Measurements from ENCODE around the gene CLCN5.

CLCN5 gene

DNA sequence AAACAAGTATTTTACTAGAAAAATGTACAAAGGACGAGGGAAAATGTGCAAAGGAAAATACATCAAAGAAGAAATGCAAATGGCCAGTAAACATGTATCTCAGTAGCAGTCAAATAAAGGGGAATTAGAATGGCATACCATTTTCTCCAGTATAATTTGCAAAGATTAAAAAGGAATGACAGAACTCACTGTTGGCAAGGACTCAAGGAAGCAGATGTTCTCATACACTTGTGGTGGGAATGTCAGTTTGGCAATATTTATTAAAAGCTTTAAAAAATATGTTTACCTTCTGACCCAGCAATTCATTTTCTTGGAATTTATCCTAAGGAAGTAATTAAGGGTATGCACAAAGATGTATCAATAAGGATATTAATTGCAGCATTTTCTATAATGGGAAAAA, 7.6 kb downstream of the CLCN5 start:
- H3K4ac ChIP-seq (ENCODE audit: low read length): no peak overlapping the region
- H3K9ac ChIP-seq (ENCODE audit: low read depth, low read length, poor library complexity): no peak overlapping the region
- no peak overlapping the region for H3K18ac ChIP-seq (ENCODE audit: low read length)
- no peaks in the 10 kb centered on the region for H3K4me1 ChIP-seq (ENCODE audit: control insufficient read depth in 2 of 2, insufficient read depth in 1 of 2, low read depth in 1 of 2, low read length in 2 of 2)
- no peaks in the 10 kb centered on the region for H3K36me3 ChIP-seq (replicated peaks in 1 of 2; ENCODE audit: control insufficient read depth in 2 of 2, insufficient read depth in 2 of 2, low read length in 2 of 2)
- no peak overlapping the region for H3K4me3 ChIP-seq (ENCODE audit: low read length in 2 of 2)
- H3K14ac ChIP-seq (ENCODE audit: low read length): no peak overlapping the region
- no peak overlapping the region for H2BK15ac ChIP-seq (ENCODE audit: low read length)
- no peaks in the 10 kb centered on the region for H3K27me3 ChIP-seq (ENCODE audit: control insufficient read depth in 3 of 3, insufficient read depth in 3 of 3, low read depth in 1 of 3, low read length in 3 of 3)
- H3K23ac ChIP-seq (ENCODE audit: low read depth, low read length, poor library complexity): no peak overlapping the region
- H3K79me1 ChIP-seq (ENCODE audit: low read depth, low read length): no peaks in the 10 kb centered on the region
- H3K9me3 ChIP-seq (replicated peaks in 1 of 2; ENCODE audit: control insufficient read depth in 2 of 2, insufficient read depth in 1 of 2, low read depth in 1 of 2, low read length in 2 of 2): no peaks in the 10 kb centered on the region
- no peak overlapping the region for H2AK5ac ChIP-seq (ENCODE audit: low read depth, low read length)
- no peak overlapping the region for H3K27ac ChIP-seq (replicated peaks; ENCODE audit: low read length)
- H4K91ac ChIP-seq (ENCODE audit: low read depth, low read length, poor library complexity): no peak overlapping the region
- H3K4me2 ChIP-seq (ENCODE audit: insufficient read depth, low read length, poor library complexity, severe bottlenecking): no peak overlapping the region
- no peak overlapping the region for H4K8ac ChIP-seq (ENCODE audit: low read depth, low read length)
- no peak overlapping the region for H2AFZ ChIP-seq (ENCODE audit: low read length)
- H2BK120ac ChIP-seq (ENCODE audit: low read depth, low read length): no peak overlapping the region
- no peak overlapping the region for H2BK5ac ChIP-seq (ENCODE audit: low read length)
- no peak overlapping the region for H2BK12ac ChIP-seq (ENCODE audit: low read length)
- WGBS, 2 donors (ENCODE audit: extremely low coverage in 2 of 2, insufficient read length in 2 of 2, insufficient replicate concordance in 1 of 2): no CpG with 5 or more reads among the region's 1 CpG
- no peak for DNase-seq (ENCODE audit: low spot score)

DNA sequence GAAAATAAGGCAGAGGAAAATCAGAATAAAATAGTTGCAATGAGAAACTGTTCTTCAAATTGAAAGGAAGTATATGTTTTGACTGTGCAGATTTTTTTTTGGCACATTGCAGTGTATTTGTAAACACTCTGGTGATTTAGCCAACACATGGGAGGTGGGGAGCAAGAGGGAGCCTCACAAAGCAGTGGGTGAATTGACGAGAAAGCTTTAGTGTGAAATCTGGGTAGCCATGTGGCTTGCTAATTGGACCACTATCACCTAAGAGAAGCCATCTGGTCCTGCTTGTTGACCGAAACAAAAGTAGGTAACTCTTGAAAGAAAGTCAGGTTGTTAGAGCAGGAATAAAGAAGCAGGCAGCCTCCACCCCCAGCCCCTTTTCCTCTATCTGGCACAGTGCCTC, 10.4 kb downstream of the CLCN5 start:
- Histone ChIP-seq H3K79me1 (ENCODE audit: low read depth, low read length) (no peaks in the 10 kb centered on the region), H3K18ac (ENCODE audit: low read length) (no peak overlapping the region)
- WGBS, 2 donors (ENCODE audit: extremely low coverage in 2 of 2, insufficient read length in 2 of 2, insufficient replicate concordance in 1 of 2): no CpG with 5 or more reads among the region's 2 CpGs

DNA sequence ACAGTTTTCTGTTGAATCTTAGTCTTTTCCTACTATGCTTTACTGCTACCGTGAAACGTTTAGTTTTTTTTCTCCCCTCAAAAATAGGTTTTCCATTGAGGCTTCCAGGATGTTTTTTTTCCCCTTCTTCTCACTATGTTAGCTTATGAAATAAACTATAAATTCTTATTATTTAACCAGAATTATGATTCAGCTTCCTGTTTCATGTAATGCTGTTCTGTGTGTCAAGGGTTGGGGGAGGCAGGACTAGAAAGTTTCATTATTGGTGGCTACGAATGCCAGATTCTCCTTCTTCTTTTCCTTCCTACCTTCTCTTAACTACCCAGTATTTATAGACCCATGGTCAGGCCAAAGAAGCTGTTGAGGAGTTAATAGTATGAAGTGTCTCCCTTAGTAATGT, 11.8 kb downstream of the CLCN5 start:
- Histone ChIP-seq H3K4me1 (ENCODE audit: control insufficient read depth in 2 of 2, insufficient read depth in 1 of 2, low read depth in 1 of 2, low read length in 2 of 2) (no peaks in the 10 kb centered on the region), H3K18ac (ENCODE audit: low read length) (no peak overlapping the region), H3K14ac (ENCODE audit: low read length) (no peak overlapping the region), H2BK5ac (ENCODE audit: low read length) (no peak overlapping the region), H2BK15ac (ENCODE audit: low read length) (no peak overlapping the region), H2BK12ac (ENCODE audit: low read length) (no peak overlapping the region), H3K9me3 (replicated peaks in 1 of 2; ENCODE audit: control insufficient read depth in 2 of 2, insufficient read depth in 1 of 2, low read depth in 1 of 2, low read length in 2 of 2) (no peaks in the 10 kb centered on the region), H3K36me3 (replicated peaks in 1 of 2; ENCODE audit: control insufficient read depth in 2 of 2, insufficient read depth in 2 of 2, low read length in 2 of 2) (no peaks in the 10 kb centered on the region), H3K9ac (ENCODE audit: low read depth, low read length, poor library complexity) (no peak overlapping the region), H3K4me2 (ENCODE audit: insufficient read depth, low read length, poor library complexity, severe bottlenecking) (no peak overlapping the region), H4K8ac (ENCODE audit: low read depth, low read length) (no peak overlapping the region), H2AFZ (ENCODE audit: low read length) (no peak overlapping the region), H3K79me1 (ENCODE audit: low read depth, low read length) (no peaks in the 10 kb centered on the region), H3K27me3 (ENCODE audit: control insufficient read depth in 3 of 3, insufficient read depth in 3 of 3, low read depth in 1 of 3, low read length in 3 of 3) (no peaks in the 10 kb centered on the region), H3K27ac (replicated peaks; ENCODE audit: low read length) (no peak overlapping the region), H3K4ac (ENCODE audit: low read length) (no peak overlapping the region), H2BK120ac (ENCODE audit: low read depth, low read length) (no peak overlapping the region), H4K91ac (ENCODE audit: low read depth, low read length, poor library complexity) (no peak overlapping the region), H2AK5ac (ENCODE audit: low read depth, low read length) (no peak overlapping the region), H3K23ac (ENCODE audit: low read depth, low read length, poor library complexity) (no peak overlapping the region), H3K4me3 (ENCODE audit: low read length in 2 of 2) (no peak overlapping the region)
- WGBS, 2 donors (ENCODE audit: extremely low coverage in 2 of 2, insufficient read length in 2 of 2, insufficient replicate concordance in 1 of 2): no CpG with 5 or more reads among the region's 3 CpGs
- no peak for DNase-seq (ENCODE audit: low spot score)

More for the DNA sequence above, 10.4 kb downstream of the CLCN5 start:
- H2BK120ac ChIP-seq (ENCODE audit: low read depth, low read length): no peak overlapping the region
- DNase-seq (ENCODE audit: low spot score): no peak
- no peak overlapping the region for H2BK15ac ChIP-seq (ENCODE audit: low read length)
- H3K14ac ChIP-seq (ENCODE audit: low read length): no peak overlapping the region
- no peaks in the 10 kb centered on the region for H3K9me3 ChIP-seq (replicated peaks in 1 of 2; ENCODE audit: control insufficient read depth in 2 of 2, insufficient read depth in 1 of 2, low read depth in 1 of 2, low read length in 2 of 2)
- H3K9ac ChIP-seq (ENCODE audit: low read depth, low read length, poor library complexity): no peak overlapping the region
- no peak overlapping the region for H3K27ac ChIP-seq (replicated peaks; ENCODE audit: low read length)
- no peak overlapping the region for H3K23ac ChIP-seq (ENCODE audit: low read depth, low read length, poor library complexity)
- no peak overlapping the region for H3K4ac ChIP-seq (ENCODE audit: low read length)
- no peak overlapping the region for H2BK5ac ChIP-seq (ENCODE audit: low read length)
- H4K91ac ChIP-seq (ENCODE audit: low read depth, low read length, poor library complexity): no peak overlapping the region
- H2AK5ac ChIP-seq (ENCODE audit: low read depth, low read length): no peak overlapping the region
- no peak overlapping the region for H3K4me2 ChIP-seq (ENCODE audit: insufficient read depth, low read length, poor library complexity, severe bottlenecking)
- H3K27me3 ChIP-seq (ENCODE audit: control insufficient read depth in 3 of 3, insufficient read depth in 3 of 3, low read depth in 1 of 3, low read length in 3 of 3): no peaks in the 10 kb centered on the region
- no peaks in the 10 kb centered on the region for H3K4me1 ChIP-seq (ENCODE audit: control insufficient read depth in 2 of 2, insufficient read depth in 1 of 2, low read depth in 1 of 2, low read length in 2 of 2)
- no peak overlapping the region for H3K4me3 ChIP-seq (ENCODE audit: low read length in 2 of 2)
- no peaks in the 10 kb centered on the region for H3K36me3 ChIP-seq (replicated peaks in 1 of 2; ENCODE audit: control insufficient read depth in 2 of 2, insufficient read depth in 2 of 2, low read length in 2 of 2)
- H2AFZ ChIP-seq (ENCODE audit: low read length): no peak overlapping the region
- H2BK12ac ChIP-seq (ENCODE audit: low read length): no peak overlapping the region
- no peak overlapping the region for H4K8ac ChIP-seq (ENCODE audit: low read depth, low read length)

DNA sequence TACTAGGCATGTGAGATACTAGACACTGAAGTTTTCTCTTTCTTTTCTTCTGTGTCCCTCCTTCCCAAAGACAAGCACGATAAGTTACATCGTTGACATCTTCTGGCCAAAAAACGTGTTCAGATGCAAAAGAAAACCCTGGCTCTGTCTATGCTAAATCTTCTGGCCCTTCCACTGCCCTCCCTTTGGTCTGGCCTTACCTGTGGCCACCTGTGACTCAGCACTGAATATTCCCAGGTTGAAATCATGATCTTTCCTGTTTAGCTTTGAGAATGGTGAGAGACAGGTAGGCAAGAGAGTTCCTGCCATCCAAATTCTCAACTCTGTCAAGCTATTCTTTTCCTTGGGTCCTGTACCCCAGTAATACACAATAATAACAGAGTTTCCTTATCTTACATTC, 12.3 kb downstream of the CLCN5 start:
- no peak overlapping the region for H2BK5ac ChIP-seq (ENCODE audit: low read length)
- H3K36me3 ChIP-seq (replicated peaks in 1 of 2; ENCODE audit: control insufficient read depth in 2 of 2, insufficient read depth in 2 of 2, low read length in 2 of 2): no peaks in the 10 kb centered on the region
- no peak for DNase-seq (ENCODE audit: low spot score)
- H3K27ac ChIP-seq (replicated peaks; ENCODE audit: low read length): no peak overlapping the region
- H3K4me2 ChIP-seq (ENCODE audit: insufficient read depth, low read length, poor library complexity, severe bottlenecking): no peak overlapping the region
- no peak overlapping the region for H2BK15ac ChIP-seq (ENCODE audit: low read length)
- no peaks in the 10 kb centered on the region for H3K9me3 ChIP-seq (replicated peaks in 1 of 2; ENCODE audit: control insufficient read depth in 2 of 2, insufficient read depth in 1 of 2, low read depth in 1 of 2, low read length in 2 of 2)
- H3K23ac ChIP-seq (ENCODE audit: low read depth, low read length, poor library complexity): no peak overlapping the region
- H2AK5ac ChIP-seq (ENCODE audit: low read depth, low read length): no peak overlapping the region
- H3K4ac ChIP-seq (ENCODE audit: low read length): no peak overlapping the region
- no CpG with 5 or more reads among the region's 3 CpGs for WGBS, 2 donors (ENCODE audit: extremely low coverage in 2 of 2, insufficient read length in 2 of 2, insufficient replicate concordance in 1 of 2)
- no peaks in the 10 kb centered on the region for H3K79me1 ChIP-seq (ENCODE audit: low read depth, low read length)
- H2BK12ac ChIP-seq (ENCODE audit: low read length): no peak overlapping the region
- H3K18ac ChIP-seq (ENCODE audit: low read length): no peak overlapping the region
- H2AFZ ChIP-seq (ENCODE audit: low read length): no peak overlapping the region
- no peak overlapping the region for H3K4me3 ChIP-seq (ENCODE audit: low read length in 2 of 2)
- H4K91ac ChIP-seq (ENCODE audit: low read depth, low read length, poor library complexity): no peak overlapping the region
- H3K27me3 ChIP-seq (ENCODE audit: control insufficient read depth in 3 of 3, insufficient read depth in 3 of 3, low read depth in 1 of 3, low read length in 3 of 3): no peaks in the 10 kb centered on the region
- no peak overlapping the region for H2BK120ac ChIP-seq (ENCODE audit: low read depth, low read length)
- no peak overlapping the region for H4K8ac ChIP-seq (ENCODE audit: low read depth, low read length)
- no peak overlapping the region for H3K14ac ChIP-seq (ENCODE audit: low read length)
- no peak overlapping the region for H3K9ac ChIP-seq (ENCODE audit: low read depth, low read length, poor library complexity)
- no peaks in the 10 kb centered on the region for H3K4me1 ChIP-seq (ENCODE audit: control insufficient read depth in 2 of 2, insufficient read depth in 1 of 2, low read depth in 1 of 2, low read length in 2 of 2)
